Fibroblast of lung (primary cell): Measurements from ENCODE around the gene CDCA8. TPM values are rescaled to one million over a fixed set of nuclear protein-coding genes. Genes with fewer than 3 reads are reported as not detected.

Experiments
- DNase-seq, 2 donors: peaks; one replicate each; pipeline versions ENCODE4 v3.0.0 to v3.0.0-alpha.2; 2010; ENCODE audit warnings: low read depth in 2 of 2
- H2AFZ ChIP-seq: 2 replicates; pipeline ENCODE4 v1.5.1; 2012; ENCODE audit warnings: low read length, control low read depth, inconsistent platforms
- H3K27ac ChIP-seq: 2 replicates; pipeline ENCODE4 v1.5.1; 2011; ENCODE audit warnings: low read length, control low read depth; ENCODE audit not compliant: insufficient read depth
- H3K27me3 ChIP-seq: 2 replicates; pipeline ENCODE4 v1.5.1; 2011; ENCODE audit warnings: mild to moderate bottlenecking, low read length; ENCODE audit not compliant: control insufficient read depth, insufficient read depth
- H3K36me3 ChIP-seq: 2 replicates; pipeline ENCODE4 v1.5.1; 2011; ENCODE audit warnings: low read length; ENCODE audit not compliant: control insufficient read depth, insufficient read depth
- H3K4me1 ChIP-seq: 2 replicates; pipeline ENCODE4 v1.5.1; 2011; ENCODE audit warnings: low read length; ENCODE audit not compliant: control insufficient read depth, insufficient read depth; ENCODE audit errors: extremely low read depth
- H3K4me2 ChIP-seq: 2 replicates; pipeline ENCODE4 v1.5.1; 2011; ENCODE audit warnings: low read length, control low read depth; ENCODE audit not compliant: insufficient read depth; ENCODE audit errors: extremely low read depth
- H3K4me3 ChIP-seq, 4 experiments: fragments of 200-600 bp in 1 of 4; sonication (generic) in 1 of 4; replicated peaks in 1 of 4; 2 replicates each; pipeline ENCODE4 v1.5.1; 2011 to 2016; ENCODE audit warnings: low read length in 4 of 4, low read depth in 3 of 4, mild to moderate bottlenecking in 3 of 4, control low read depth in 2 of 4, inconsistent platforms in 1 of 4, mixed read lengths in 1 of 4; ENCODE audit not compliant: insufficient read depth in 1 of 4; ENCODE audit errors: control extremely low read depth in 1 of 4
- H3K79me2 ChIP-seq: 2 replicates; pipeline ENCODE4 v1.5.1; 2012; ENCODE audit warnings: mild to moderate bottlenecking, low read length, inconsistent platforms; ENCODE audit not compliant: control insufficient read depth, insufficient read depth
- H3K9ac ChIP-seq: 2 replicates; pipeline ENCODE4 v1.5.1; 2011; ENCODE audit warnings: mild to moderate bottlenecking, low read length, control low read depth; ENCODE audit not compliant: insufficient read depth
- H3K9me3 ChIP-seq: 2 replicates; pipeline ENCODE4 v1.5.1; 2012; ENCODE audit warnings: low read depth, low read length; ENCODE audit not compliant: control insufficient read depth, insufficient read depth
- H4K20me1 ChIP-seq: 2 replicates; pipeline ENCODE4 v1.5.1; 2011; ENCODE audit warnings: low read length; ENCODE audit not compliant: control insufficient read depth, insufficient read depth; ENCODE audit errors: extremely low read depth
- CTCF ChIP-seq, 2 donors: IDR thresholded peaks in 1 of 2; conservative IDR thresholded peaks in 1 of 2; 1 replicate in 1 of 2; 2 replicates in 1 of 2; pipeline ENCODE4 v1.5.1; 2011 to 2012; ENCODE audit warnings: low read length in 2 of 2, control low read depth in 1 of 2, inconsistent platforms in 1 of 2, low read depth in 1 of 2, mild to moderate bottlenecking in 1 of 2
- EZH2 ChIP-seq: IDR thresholded peaks from 2 replicates; pipeline ENCODE4 v1.5.1; 2012; ENCODE audit warnings: low read length, control low read depth, mild to moderate bottlenecking; ENCODE audit errors: missing control alignments
- polyA plus RNA-seq, 2 donors: library from polyadenylated mRNA; depleted of rRNA in 1 of 2; stranded (reverse) in 1 of 2; unstranded in 1 of 2; fragments of >200 nt; gene quantifications; 2 replicates each; pipeline ENCODE4 v1.2.1, GENCODE V29; 2011 to 2012; ENCODE audit warnings: missing spikeins in 1 of 2
- total RNA-seq: library from RNA; depleted of rRNA; stranded (reverse); fragments of >200 nt; gene quantifications from 2 replicates; pipeline ENCODE4 v1.2.1, GENCODE V29; 2014

Gene CDCA8
- total and polyA plus RNA-seq, 2 donors (not counting 1 experiment from before 2014, with no cell fraction given): 3.8 to 9.5 TPM

- Histone ChIP-seq H3K27ac (no peak overlapping the region), H3K4me2 (no peak overlapping the region), H3K79me2 (no peaks in the 10 kb centered on the region), H3K9ac (no peak overlapping the region), H3K36me3 (no peaks in the 10 kb centered on the region), H3K27me3 (peaks cover 3% of the 10 kb centered on the region), H2AFZ (no peak overlapping the region), H3K4me3 (no peak overlapping the region), H4K20me1 (no peaks in the 10 kb centered on the region), H3K9me3 (no peaks in the 10 kb centered on the region), H3K4me1 (no peaks in the 10 kb centered on the region)
- TF ChIP-seq EZH2 (no peak), CTCF (conservative IDR thresholded peaks at IDR 0.05 in 1 of 2, IDR thresholded peaks at IDR 0.05 in 1 of 2; ENCODE audit: low read depth in 1 of 2, low read length in 2 of 2) (no peak)
- DNase-seq: no peak
Measured at GRCh38 chr1:37673920-37674319, 18.4 kb upstream of the CDCA8 start.

- no peak for TF ChIP-seq CTCF (conservative IDR thresholded peaks at IDR 0.05 in 1 of 2, IDR thresholded peaks at IDR 0.05 in 1 of 2; ENCODE audit: low read depth in 1 of 2, low read length in 2 of 2)
- no peak for TF ChIP-seq EZH2
- Histone ChIP-seq H3K9ac (no peak overlapping the region), H3K79me2 (no peaks in the 10 kb centered on the region)
Measured at GRCh38 chr1:37676281-37677142, 15.8 kb upstream of the CDCA8 start.

GRCh38 chr1:37677143-37677439, 15.2 kb upstream of the CDCA8 start:
- H3K4me1 ChIP-seq: no peaks in the 10 kb centered on the region
- no peaks in the 10 kb centered on the region for H3K27me3 ChIP-seq
- H3K4me3 ChIP-seq: no peak overlapping the region
- H3K4me2 ChIP-seq: no peak overlapping the region
- H3K27ac ChIP-seq: no peak overlapping the region
- H4K20me1 ChIP-seq: no peaks in the 10 kb centered on the region
- no peaks in the 10 kb centered on the region for H3K9me3 ChIP-seq
- no peak overlapping the region for H2AFZ ChIP-seq
- no peak for TF ChIP-seq CTCF (conservative IDR thresholded peaks at IDR 0.05 in 1 of 2, IDR thresholded peaks at IDR 0.05 in 1 of 2; ENCODE audit: low read depth in 1 of 2, low read length in 2 of 2)
- no peak for TF ChIP-seq EZH2
- peaks cover under 1% of the 10 kb centered on the region for H3K36me3 ChIP-seq
- no peaks in the 10 kb centered on the region for H3K79me2 ChIP-seq
- H3K9ac ChIP-seq: no peak overlapping the region
- DNase-seq: no peak

More at GRCh38 chr1:37676281-37677142, 15.8 kb upstream of the CDCA8 start:
- Histone ChIP-seq H3K27me3 (no peaks in the 10 kb centered on the region), H3K4me1 (no peaks in the 10 kb centered on the region), H3K36me3 (no peaks in the 10 kb centered on the region), H4K20me1 (no peaks in the 10 kb centered on the region), H3K9me3 (no peaks in the 10 kb centered on the region), H2AFZ (no peak overlapping the region), H3K4me2 (no peak overlapping the region), H3K4me3 (no peak overlapping the region), H3K27ac (no peak overlapping the region)
- DNase-seq: no peak
